Left renal pelvis (tissue), 4 donors: Measurements from ENCODE around the gene ARHGEF1. TPM values are rescaled to one million over a fixed set of nuclear protein-coding genes. Genes with fewer than 3 reads are reported as not detected.

Source experiments
- DNase-seq, 4 donors: peaks; one replicate each; pipeline ENCODE4 v3.0.0-alpha.2; 2013; ENCODE audit warnings: low read depth in 4 of 4, low spot score in 3 of 4
- polyA plus RNA-seq, 4 donors: library from polyadenylated mRNA; unstranded; fragments of 120-200 nt; gene quantifications; one replicate each; pipeline ENCODE4 v1.2.1, GENCODE V29; 2013; ENCODE audit not compliant: insufficient read length in 4 of 4

ARHGEF1 gene, protein sequence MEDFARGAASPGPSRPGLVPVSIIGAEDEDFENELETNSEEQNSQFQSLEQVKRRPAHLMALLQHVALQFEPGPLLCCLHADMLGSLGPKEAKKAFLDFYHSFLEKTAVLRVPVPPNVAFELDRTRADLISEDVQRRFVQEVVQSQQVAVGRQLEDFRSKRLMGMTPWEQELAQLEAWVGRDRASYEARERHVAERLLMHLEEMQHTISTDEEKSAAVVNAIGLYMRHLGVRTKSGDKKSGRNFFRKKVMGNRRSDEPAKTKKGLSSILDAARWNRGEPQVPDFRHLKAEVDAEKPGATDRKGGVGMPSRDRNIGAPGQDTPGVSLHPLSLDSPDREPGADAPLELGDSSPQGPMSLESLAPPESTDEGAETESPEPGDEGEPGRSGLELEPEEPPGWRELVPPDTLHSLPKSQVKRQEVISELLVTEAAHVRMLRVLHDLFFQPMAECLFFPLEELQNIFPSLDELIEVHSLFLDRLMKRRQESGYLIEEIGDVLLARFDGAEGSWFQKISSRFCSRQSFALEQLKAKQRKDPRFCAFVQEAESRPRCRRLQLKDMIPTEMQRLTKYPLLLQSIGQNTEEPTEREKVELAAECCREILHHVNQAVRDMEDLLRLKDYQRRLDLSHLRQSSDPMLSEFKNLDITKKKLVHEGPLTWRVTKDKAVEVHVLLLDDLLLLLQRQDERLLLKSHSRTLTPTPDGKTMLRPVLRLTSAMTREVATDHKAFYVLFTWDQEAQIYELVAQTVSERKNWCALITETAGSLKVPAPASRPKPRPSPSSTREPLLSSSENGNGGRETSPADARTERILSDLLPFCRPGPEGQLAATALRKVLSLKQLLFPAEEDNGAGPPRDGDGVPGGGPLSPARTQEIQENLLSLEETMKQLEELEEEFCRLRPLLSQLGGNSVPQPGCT
- 10 to 100 TPM; 38.2 to 63.3 (median 45.9) TPM for polyA plus RNA-seq

DNA sequence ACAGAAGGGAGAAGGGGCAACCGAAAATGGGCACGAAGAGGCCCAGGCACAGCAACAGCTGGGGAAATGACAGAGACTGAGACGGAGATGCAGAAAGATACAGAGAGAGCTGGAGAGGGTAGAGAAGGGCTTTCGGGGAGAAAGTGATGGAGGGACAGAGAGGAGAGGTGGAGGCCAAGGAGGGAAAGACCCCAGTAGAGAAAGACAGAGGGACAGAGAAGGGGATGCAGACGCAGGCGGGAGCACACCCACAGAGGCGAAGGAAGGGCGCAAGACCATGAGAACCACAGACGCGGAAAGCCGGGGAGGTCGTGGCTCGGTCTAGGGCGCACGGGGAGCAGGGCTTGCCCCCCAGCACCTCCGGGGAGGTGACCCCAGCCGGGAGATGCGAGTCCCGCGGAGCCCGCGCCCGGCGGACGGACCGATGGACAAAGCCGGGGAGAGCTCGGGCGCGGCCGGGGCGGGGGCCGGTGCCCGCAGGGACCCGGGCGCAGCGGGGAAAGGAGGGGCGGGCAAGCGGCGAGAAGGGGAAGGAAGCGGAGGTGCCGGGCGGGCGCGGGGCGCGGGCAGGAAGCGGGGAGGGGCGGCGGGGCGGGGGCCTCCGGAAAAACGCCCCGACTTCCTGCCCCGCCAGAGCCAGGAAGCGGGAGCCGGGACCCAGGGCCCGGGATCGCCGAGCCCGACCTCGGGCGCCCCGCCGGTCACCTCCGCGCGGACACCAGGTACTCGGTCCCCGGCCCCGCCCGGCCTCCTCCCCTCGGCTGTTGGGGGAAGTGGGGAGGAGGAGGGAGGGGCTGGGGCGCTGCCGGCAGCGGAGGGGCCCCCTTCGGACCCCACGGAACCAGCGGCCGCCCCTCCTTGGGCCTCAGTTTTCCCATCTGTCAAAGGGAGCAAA, at the start of gene ARHGEF1:
Gene ARHGEF1, plus strand, starts transcription at position 617 of the 895 bp plus-strand sequence. CDS start 4,899 bp downstream, outside the sequence.
- DNase-seq, result no peak

DNA sequence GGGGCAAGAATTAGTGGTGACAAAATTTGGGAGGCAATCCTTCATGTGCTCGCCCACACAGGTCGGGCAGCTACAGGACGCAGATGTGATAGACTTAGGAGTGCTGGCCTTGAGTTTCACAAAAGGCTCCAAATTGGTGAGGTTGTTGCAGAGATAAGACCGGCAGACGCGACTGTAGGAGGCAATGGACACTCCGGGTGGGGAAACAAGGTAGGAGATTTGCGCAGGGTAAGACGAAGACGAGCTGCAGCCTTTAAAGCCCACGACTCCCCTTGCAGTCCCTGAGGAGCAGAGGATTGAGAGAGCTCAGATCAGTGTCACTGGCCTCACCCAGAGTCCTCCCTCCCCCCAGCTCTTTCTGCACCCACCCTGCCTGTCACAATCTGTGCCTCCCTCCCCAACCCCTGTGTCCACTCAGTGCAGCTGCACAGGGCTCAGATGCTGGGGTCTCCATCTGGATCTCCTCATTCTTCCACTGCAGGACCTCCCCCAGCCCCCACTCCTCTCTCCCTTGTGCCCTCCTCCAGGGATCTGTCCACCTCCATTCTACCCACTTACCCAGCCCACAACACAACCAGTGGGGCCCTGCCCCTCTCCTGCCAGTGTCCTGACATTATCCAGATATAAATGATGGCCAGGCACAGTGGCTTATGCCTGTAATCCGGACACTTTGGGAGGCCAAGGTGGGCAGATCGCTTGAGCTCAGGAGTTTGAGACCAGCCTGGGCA, 44.8 kb upstream of the ARHGEF1 start:
- no peak for DNase-seq

DNA sequence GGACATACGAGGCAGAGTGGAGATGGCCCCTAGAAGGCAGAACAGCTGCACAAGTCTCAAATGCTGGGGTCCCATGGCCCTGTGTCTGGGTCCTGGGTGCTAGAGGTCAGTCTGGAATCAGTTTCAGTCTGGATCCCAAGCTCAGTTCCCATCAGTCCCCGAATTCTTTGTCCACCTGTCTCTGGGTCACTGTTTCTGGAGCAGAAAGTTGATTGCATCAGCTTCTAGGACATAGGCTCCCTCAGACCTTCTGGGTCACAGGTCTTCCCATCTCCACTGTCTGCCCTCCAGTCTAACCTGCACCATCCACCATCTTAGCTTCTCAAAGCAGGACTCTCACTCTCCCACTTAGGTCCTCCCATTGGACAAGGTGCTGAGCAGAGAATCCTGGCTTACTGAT, 43.8 kb upstream of the ARHGEF1 start:
- DNase-seq, result no peak

DNA sequence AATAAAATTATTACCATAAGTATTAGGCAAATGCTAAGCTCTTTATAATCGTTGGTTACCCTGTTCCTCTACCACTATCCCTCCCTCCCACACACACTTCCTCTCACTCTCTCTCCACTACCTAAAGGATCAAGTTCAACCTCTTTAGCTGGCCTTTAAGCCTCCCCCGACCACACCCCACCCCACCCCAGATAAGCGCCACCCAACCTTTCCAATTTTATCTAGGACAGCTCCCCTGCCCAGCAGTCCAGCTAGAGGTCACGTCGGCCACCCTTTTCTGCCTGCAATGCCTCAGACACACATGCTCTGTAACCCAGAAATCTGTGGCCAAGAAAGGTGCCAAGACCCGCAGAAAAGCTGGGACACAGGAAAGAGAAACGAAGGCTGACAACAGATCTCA, 39.6 kb upstream of the ARHGEF1 start:
- no peak for DNase-seq

DNA sequence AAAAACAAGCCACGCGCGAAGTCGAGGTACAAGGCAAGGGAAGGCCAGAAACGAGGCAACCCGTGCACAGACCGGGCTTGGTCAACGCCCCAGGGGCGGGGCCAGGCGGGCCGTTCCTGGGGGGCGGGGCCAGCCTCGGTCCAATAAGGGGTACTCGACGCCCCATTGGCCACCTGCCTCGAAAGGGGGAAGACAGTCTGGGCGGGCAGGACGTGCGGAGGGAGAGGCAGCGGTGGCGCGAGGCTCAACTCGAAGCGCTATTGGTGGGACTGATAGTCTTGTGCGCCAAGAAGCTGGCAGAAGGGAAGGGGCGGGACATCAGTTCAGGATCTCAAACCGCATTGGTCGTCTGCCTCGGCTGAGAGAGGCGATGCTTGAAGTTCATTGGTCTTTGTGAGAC, 38.4 kb upstream of the ARHGEF1 start, which contains the start of gene LYPD4:
Gene LYPD4, minus strand, starts transcription at position 83 of the 400 bp plus-strand sequence. CDS start 5,398 bp downstream, outside the sequence.
- no peak for DNase-seq

DNA sequence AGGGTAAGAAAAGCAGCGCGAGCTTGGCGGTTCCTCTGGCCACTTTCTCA, 38.2 kb upstream of the ARHGEF1 start, which contains the start of gene DMRTC2:
Gene DMRTC2, plus strand, starts transcription at position 42 of the 50 bp plus-strand sequence. CDS start 2,387 bp downstream, outside the sequence.
- DNase-seq, result no peak

DNA sequence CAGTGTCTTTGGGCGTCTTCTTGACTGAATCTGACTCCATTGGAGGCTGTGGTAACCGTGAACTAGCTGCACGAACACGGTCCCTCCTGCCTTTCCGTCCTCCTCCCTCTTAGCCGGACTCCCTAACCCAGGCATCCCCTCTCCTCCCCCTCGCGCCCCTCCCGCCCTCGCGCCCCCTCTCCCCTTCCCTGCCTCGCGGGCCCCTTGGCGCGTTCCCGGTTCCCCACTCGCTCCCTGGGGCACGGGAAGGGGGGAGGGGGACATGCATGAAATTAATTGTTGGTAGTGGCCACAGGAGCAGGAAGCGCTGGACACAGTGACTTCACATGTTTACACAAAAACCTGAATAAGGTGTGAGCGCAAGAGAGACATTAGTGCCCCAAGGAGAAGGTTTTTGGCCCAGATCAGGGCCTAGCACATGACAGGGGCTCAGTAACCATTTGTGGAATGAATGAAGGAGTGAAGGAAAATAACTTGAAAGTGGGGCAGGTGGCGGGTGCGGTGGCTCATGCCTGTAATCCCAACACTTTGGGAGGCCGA, 37.9 kb upstream of the ARHGEF1 start:
- DNase-seq, result no peak

DNA sequence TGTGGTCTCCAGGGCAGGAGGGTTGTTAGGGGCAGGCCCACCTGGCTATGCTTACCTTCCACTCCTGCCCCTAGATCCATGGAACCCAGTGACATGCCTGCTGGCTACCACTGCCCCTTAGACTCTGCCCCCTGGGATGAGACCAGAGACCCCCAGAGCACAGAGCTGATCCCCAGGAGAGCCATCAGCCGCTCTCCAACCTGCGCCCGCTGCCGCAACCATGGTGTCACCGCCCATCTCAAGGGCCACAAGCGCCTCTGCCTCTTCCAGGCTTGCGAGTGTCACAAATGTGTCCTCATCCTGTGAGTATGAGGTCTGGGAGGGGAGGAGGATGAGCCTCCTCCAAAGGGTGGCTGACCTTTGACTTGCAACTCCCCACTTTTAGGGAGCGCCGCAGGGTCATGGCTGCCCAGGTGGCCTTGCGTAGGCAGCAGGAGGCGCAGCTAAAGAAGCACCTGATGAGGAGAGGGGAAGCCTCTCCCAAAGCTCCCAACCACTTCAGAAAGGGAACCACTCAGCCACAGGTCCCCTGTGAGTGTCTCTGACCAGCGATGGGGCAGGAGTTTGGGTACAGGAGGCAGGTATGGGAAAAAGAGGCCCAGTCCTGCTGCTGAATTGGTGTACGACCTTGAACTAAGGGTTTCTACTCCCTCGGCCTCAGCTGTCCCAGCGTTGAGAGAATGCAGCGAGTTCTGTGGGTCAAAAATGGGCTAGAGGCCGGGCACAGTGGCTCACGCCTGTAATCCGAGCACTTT, 35.5 kb upstream of the ARHGEF1 start:
- no peak for DNase-seq

DNA sequence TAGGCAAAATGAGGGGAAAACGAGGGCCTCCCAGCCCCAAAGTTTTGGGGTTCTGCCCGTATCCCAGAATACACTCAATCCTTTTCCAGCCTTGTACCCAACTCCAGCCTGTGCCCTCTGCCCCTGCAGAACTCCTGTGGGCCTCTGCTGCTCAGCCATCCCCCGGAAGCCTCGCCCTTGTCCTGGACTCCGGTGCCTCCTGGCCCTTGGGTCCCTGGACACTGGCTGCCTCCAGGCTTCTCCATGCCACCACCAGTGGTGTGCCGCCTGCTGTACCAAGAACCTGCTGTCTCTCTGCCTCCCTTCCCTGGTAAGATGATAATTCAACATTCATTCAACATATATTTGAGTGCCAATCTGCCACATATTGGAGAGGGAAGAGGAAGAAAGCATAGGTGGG, 34.3 kb upstream of the ARHGEF1 start:
- no peak for DNase-seq

DNA sequence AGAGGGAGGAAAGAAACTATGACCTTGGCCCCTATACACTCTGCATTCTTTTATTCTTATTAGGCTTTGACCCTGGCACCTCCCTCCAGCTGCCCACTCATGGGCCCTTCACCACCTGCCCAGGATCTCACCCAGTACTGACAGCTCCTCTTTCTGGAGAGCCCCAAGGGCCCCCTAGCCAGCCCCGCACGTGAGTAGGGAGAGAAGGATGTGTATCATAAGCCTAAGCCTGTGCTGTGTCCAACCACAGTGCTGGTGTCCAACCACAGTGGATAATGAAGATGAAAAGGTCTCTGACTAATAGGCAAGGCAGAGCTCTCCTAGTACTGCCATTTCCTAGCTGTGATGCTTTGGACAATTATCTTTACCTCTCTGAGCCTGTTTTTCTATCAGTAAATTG, 33.9 kb upstream of the ARHGEF1 start:
- DNase-seq, result no peak

DNA sequence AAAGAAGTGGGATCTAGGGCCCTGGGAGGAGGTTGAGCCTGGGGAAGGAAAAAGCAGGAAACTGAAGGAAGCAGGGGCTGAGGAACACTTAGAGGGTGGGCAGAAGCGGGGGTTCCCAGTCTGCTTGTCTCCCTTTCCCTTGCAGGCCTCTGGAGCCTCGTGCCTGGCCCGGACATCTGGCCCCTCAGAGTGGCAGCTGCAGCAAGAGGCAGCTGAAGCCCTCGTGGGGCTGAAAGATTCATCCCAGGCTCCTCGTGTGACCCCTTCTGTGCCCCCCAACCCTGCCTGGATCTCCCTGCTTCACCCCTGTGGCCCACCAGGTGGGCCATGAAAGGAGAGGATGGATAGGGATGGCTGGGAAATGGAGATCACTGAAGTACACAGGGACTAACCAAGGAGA, 32.6 kb upstream of the ARHGEF1 start:
- DNase-seq, result no peak

DNA sequence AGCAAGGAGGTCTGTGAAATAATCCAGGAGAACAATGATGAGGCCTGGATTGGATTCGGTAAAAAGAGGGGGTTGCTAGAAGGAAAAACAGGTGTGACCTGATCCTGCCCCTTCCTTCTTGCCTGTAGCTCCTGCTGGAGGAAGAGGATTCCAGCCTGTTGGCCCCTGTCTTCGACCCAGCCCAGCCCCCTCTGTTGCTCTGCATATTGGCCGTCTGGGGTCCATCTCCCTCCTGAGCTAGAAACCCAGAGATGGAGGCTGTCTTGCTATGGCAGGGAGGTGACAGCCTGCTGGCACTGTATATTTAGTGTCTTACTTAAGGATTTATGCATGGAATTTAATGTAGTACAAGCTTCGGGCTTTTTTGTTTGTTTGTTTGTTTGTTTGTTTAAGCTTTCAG, 31.5 kb upstream of the ARHGEF1 start:
- no peak for DNase-seq

DNA sequence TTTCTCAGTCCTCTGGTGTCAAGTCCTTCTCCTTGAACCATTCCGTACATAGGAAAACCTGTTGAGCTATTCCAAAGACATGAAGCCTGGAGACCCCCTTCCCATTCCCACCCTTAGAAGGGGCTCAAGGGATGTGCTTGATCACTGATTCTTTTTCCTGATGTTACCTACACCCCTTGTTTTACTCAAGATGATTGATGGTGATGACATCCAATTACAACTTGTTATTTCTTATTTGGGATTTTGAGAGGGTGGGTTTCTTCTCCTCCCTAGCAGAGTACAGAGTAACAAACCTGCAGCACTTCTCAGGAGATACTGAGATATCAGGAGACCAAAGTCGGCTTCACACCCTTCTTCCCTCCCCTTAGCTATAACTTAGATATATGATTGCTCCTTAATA, 29.6 kb upstream of the ARHGEF1 start:
- DNase-seq, result no peak

DNA sequence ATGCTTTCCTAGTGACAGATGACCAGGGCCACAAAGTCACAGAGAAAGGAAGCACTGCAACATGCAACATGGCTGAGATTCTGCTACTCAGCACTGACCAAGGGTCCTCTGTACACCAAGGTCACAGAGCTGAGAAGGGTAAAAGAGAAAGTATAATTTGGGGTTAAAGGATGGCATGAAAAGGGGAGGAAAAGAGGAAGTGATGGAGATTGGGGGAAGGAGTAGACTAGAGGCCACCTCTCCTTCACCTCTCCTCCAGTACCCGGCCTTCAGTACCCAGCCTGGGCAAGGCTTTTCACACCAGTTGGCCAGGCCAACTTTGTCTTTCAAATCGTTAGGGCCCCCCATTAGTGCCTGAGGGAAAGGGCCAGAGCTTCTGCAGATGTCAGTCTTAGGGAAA, 29.2 kb upstream of the ARHGEF1 start:
- DNase-seq, result no peak

DNA sequence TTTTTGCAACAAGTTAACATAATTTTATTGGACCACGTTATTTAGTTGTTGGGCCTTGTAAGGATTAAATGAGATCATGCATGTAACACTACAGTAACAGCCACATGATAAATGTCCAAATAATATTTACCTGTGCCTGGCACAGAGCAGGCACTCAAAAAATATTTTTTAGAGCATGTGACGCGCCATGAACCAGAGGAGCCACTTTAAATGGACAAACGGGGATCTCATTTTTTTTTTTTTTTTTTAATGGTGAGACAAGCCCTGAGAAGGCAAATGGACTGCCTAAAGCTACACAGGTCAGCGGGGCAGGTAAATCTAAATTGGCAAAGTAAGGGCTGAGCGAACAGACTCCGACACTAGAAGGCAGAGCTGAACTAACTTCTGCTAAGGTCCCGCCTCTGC, 23.8 kb upstream of the ARHGEF1 start:
- no peak for DNase-seq

DNA sequence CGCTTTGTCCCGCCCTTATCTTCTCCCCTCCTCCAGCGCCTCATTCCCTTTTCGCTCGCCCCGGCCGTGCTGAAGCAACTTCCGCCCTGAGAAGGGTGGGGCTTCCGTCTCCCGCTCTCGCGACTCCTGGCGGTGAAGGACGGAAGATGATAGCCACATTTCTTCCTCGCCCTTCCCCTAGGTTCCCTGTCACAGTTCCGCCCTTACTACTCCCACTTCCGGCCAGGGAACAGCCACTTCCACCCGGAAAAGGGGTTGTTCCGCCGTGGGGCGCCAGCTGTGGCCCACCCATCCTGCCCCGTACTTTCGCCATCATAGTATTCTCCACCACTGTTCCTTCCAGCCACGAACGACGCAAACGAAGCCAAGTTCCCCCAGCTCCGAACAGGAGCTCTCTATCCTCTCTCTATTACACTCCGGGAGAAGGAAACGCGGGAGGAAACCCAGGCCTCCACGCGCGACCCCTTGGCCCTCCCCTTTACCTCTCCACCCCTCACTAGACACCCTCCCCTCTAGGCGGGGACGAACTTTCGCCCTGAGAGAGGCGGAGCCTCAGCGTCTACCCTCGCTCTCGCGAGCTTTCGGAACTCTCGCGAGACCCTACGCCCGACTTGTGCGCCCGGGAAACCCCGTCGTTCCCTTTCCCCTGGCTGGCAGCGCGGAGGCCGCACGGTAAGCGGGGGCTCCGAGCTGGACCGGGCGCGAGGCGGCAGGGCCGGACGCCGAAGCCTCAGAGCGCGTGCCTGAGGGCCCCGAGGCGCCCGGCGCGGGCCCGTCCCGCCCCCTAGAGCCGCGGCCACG, 23.2 kb upstream of the ARHGEF1 start, which contains the start of gene RPS19:
Gene RPS19, plus strand, starts transcription at position 638 of the 801 bp plus-strand sequence. CDS start 520 bp downstream, outside the sequence.
- peak; percentile 99 for DNase-seq

DNA sequence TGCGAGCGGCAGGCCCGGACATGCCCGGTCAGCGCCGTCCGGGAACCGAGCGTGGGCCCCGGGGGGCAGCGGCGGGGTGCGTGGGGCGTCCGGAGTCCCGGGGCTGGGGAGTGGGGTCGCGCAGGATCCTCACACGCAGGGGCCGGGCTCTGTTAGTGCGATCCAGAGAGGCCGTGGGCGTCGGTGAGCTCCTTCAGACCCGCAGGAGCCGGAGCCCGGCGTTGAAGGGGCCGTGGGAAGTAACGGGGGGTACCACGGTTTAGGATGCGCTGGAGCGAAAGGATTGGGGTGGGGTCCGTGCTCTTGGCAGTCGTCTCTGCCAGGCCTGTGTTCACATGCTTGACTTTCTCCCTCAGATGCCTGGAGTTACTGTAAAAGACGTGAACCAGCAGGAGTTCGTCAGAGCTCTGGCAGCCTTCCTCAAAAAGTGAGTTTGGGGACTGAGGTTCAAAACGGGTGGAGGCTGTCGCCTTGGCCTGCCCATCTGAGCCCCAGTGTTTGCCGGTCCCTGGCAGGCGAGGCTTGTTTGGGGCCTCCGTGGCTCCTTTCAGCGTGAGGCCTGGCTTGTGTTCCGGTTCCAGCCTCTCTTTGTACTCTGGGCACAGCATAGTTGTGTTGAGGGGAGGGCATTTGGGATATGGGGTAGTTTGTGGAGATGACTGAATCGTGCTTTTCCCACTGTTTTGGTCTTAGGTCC, 22.4 kb upstream of the ARHGEF1 start:
- no peak for DNase-seq
